Measurements from ENCODE around the gene PMEPA1.

- TF ChIP-seq, protein P1, sequence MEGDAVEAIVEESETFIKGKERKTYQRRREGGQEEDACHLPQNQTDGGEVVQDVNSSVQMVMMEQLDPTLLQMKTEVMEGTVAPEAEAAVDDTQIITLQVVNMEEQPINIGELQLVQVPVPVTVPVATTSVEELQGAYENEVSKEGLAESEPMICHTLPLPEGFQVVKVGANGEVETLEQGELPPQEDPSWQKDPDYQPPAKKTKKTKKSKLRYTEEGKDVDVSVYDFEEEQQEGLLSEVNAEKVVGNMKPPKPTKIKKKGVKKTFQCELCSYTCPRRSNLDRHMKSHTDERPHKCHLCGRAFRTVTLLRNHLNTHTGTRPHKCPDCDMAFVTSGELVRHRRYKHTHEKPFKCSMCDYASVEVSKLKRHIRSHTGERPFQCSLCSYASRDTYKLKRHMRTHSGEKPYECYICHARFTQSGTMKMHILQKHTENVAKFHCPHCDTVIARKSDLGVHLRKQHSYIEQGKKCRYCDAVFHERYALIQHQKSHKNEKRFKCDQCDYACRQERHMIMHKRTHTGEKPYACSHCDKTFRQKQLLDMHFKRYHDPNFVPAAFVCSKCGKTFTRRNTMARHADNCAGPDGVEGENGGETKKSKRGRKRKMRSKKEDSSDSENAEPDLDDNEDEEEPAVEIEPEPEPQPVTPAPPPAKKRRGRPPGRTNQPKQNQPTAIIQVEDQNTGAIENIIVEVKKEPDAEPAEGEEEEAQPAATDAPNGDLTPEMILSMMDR (IDR thresholded peaks at IDR 0.05 in 8 of 11, conservative IDR thresholded peaks at IDR 0.05 in 3 of 11), result peak; percentile 78 to 94 (median 91)
- no peak for TF ChIP-seq POLR2A (IDR thresholded peaks at IDR 0.05)
- no peak for TF ChIP-seq POLR2AphosphoS5 (IDR thresholded peaks at IDR 0.05)
Measured at GRCh38 chr20:57654363-57654997, 55.3 kb downstream of the PMEPA1 start.
